GM19455 (cell line): ENCODE results near the gene ATP2A3.
A peak's percentile ranks its signal among the peaks of the same experiment; 100 is the strongest.

Experiments used
- ATAC-seq: cut with Tn5 transposase; IDR thresholded peaks from one replicate; pipeline ENCODE4 v1.9.1; 2021; ENCODE audit not compliant: unreplicated experiment

The ATP2A3 gene

DNA sequence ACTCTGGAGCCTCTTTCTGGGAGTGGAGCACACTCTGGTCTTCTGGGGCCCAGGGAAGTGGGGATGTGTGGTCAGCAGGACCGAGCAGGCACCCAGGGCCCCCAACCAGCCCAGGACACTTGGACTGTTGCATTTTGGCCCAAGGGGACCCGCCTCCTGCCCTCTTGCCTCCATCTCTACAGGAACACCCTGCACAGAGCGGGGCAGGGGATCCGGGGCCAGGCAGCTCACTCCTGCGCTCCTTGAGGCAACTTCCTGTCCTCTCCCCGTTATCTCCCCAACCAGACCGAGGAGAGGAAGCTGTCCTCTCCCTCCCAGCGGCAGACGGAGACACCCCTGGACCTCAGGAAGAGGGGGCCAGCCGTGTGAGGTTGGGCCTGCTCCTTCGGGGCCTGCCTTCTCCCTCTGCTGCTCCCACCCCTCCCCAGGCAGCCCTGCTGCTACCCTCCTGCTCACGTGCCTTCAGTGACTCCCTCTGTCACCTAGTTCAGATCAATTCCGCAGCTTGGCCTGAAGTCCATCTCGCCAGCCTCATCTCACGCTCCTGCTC, 10.0 kb upstream of the ATP2A3 start:
- ATAC-seq: no peak

GRCh38 chr17:3973495-3974137, 9.4 kb upstream of the ATP2A3 start:
- no peak for ATAC-seq

- ATAC-seq: no peak
These were observed 8.7 kb upstream of the ATP2A3 start for GRCh38 chr17:3972931-3973330.

DNA sequence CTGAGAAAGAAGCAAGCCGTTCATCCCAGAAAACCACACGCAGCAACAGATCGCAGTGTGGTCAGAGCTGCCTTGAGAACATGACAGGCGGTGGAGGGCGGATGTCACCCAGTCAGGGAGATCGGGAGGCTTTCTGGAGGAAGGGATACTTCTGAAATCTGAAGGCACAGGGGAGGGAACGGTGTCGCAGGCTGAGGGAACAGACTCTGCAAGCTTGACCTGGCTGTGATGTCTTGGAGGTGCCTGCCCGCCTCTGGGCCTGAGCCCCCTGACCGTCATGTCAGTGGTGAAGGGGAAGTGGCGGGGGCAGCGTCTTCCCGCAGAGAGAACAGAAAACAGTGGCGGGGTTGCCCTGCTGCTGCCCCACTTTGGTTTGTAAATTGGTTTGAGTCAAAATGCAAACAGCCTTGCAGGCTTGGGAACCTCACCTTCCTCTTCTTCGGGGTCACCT, 8.1 kb upstream of the ATP2A3 start:
- ATAC-seq: no peak

DNA sequence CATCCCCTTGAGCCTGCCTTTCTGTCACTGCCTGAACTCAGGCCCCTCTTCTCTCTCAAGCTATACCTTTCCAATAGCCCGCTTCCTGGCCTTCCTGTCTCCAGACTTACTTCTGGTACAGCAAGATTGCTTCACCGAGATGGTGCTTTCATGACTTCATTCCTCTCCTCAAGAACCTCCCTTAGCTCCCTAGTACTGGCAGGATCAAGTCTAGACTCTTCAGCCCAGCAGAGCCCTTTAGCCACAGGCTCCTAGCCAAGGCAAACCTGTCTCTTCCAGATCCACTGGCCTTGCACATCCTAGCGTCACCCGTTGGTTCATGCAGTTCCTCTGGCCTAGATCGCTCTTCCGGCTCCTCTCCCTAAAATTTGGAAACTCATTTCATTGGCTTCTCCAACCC, 6.4 kb upstream of the ATP2A3 start:
- no peak for ATAC-seq

GRCh38 chr17:3969963-3970362, 5.7 kb upstream of the ATP2A3 start:
- no peak for ATAC-seq

- ATAC-seq: no peak
These were observed 4.8 kb upstream of the ATP2A3 start for GRCh38 chr17:3968886-3969524.

DNA sequence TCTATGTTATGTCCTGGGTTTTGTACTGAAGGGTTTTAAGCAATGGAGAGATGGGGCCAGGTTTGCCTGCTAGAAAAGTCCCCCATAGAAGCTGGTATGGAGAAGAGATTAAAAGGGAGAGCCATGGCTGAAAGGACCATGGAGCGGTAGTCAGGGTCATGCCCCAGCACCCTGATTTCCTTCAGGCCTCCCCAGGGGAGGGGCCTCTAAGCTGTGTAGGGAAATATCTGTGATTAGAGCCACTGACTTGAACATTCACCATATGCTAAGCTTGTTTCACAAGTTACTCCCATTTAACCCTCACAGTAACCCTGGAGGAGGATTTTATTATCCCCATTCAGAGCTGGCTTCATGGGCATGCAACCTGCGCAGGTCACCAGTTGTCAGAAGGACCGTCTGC, 3.8 kb upstream of the ATP2A3 start:
- ATAC-seq: no peak

GRCh38 chr17:3966720-3967363, 2.6 kb upstream of the ATP2A3 start:
- no peak for ATAC-seq

DNA sequence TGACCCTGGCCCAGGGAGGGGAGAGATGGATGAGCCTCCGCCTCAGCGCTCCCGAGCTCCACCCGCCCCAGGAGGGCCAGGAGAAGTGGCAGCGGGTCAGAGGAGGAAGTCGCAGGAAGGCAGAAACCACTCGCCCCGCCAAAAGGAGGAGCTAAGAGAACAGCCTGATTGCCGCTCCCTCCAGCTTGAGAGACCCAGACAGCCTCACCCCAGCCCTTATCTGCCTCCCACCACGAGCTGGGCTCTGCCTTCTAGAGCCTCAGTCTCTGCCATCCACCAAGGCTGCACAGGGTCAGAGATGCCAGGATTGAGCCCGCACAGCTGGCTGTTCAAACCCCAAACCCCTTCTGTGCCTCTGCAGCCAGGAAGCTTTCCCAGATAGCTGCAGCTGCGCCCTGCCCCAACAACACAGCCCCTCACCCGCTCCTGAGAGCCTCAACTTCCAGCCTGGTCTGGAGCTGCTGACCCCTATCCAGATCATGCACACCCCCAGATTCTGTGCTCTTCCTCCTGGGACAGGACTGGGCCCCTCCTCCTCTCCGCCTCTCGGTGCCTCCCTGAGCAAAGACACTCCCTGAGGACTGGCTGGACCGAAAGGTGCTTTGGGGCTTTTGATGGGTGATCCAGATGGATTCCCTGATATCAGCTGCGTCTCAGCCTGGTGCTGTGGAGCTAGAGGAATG, 1.0 kb upstream of the ATP2A3 start:
- ATAC-seq: peak; percentile 38

- peak; percentile 25 for ATAC-seq
These were observed 718 bp downstream of the ATP2A3 start for GRCh38 chr17:3963237-3964201.

DNA sequence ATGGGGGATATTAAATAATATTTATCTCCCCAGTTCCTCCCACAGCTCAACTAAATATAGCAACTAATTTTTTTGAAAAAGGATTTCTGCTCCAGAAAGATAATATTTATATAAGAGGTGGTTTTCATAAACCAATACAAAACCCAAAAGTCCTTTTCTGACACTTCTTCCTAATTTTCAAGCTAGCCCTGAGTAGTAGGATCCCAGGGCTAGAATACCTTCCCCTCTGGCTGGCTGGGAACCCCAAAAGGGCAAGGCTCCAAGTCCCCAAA, 1.3 kb downstream of the ATP2A3 start:
- ATAC-seq: no peak

DNA sequence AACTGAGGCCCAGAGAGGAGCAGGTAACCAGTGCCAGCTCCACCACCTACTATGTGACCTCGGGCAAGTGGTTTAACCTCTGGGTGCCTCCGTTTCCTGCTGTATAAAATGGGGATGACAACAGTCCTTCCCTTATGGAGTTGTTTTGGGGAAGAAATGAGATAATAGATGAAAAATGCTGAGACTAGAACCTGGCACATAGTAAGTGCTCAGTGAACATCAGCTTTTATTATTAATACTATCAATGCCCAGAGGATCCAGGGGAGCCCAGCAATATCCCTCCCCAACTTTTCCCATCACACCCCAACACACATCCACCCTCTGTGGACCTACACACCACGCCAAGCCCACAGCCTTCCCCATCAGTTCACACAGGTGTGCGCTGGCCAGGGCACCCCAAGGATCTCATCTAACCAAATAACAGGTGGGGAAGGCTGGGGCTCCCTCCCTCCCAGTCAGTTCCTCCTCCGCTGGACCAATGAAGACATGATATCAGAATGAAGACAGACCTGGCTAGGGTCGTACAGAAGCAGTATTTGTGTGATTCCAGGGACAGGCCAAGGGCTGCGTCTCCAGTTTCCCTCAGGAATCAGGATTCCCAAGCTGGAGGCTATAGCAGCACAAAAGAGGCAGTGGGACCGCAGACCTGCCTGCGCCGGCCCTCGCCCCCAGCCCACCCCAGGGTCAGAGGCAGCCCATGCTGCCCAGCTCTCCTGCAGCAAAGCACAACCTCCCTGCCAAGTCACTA, 1.8 kb downstream of the ATP2A3 start:
- no peak for ATAC-seq

DNA sequence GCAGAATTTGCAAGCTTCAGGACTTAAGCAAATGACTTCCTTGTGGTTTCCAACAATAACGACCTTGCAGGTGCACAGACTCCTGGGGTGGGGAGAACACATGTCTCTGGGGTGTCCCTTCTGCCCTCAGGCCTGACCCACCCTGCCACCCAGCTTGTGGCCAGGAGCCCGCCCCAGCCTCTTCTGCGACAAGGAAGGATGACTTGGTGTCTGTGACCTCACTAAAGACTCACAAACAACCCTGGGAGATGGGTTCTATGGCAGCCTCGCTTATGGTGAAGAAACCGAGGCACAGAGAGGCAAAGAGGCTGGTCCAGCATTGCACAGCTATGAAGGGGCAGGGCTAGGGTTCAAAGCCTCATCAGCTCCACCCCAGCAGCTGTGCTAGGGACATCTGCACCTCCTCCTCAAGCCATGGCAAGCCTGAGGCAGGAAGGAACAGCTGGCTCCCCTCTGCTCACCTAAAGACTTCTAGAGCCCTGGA, 2.6 kb downstream of the ATP2A3 start:
- ATAC-seq: no peak

DNA sequence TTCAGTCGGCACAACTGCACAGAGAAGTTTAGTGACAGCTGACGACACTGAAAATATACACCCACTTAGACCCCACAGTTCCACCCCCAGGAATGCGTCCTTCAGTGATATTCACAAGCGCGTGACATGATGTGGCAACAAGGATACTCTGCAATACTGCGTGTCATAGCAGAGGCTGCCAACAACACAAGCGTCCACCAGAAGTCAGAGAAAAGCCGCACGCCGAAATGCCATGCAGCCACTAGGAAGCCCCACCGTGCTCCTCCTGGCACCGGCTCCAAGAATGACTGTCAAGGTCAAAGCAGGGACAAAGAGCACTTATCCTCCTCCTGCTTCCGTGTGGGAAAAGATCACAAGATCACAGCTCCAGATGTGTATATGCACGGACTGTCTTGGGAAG, 3.5 kb downstream of the ATP2A3 start:
- ATAC-seq: no peak

DNA sequence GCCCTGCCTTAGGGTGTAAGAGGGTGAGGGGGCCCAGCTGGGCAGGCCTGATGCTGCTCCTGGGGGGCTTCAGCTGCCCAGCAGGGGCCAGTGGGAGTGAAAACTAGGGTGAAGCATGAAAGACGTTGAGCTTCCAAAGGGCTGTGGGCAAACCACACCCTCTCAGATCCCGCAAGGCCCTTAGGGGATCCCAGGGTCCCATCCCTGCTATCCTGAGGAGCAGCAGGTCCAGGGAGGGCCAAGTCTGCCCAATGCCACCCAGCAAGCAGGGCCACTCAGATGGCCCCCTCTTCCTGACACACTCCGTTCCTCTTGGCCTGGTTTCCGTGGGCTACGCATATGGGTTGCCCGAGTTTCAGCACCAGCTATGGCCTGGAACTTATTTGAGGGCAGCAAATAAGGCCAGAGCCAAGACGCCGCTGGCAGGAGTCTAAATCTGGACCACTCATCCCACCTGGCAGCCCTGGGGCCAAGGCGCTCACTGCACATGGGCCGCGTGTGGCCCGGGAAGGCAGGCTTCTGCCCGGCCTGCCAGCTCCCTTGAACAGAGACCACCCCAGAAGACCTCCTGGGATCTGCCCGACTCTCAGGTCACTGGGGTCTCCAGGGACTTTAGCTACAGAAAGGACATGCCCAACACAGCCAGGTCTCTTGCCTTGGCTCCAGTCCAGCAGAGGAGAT, 4.2 kb downstream of the ATP2A3 start:
- ATAC-seq: no peak

GRCh38 chr17:3959295-3959899, 4.8 kb downstream of the ATP2A3 start:
- no peak for ATAC-seq

DNA sequence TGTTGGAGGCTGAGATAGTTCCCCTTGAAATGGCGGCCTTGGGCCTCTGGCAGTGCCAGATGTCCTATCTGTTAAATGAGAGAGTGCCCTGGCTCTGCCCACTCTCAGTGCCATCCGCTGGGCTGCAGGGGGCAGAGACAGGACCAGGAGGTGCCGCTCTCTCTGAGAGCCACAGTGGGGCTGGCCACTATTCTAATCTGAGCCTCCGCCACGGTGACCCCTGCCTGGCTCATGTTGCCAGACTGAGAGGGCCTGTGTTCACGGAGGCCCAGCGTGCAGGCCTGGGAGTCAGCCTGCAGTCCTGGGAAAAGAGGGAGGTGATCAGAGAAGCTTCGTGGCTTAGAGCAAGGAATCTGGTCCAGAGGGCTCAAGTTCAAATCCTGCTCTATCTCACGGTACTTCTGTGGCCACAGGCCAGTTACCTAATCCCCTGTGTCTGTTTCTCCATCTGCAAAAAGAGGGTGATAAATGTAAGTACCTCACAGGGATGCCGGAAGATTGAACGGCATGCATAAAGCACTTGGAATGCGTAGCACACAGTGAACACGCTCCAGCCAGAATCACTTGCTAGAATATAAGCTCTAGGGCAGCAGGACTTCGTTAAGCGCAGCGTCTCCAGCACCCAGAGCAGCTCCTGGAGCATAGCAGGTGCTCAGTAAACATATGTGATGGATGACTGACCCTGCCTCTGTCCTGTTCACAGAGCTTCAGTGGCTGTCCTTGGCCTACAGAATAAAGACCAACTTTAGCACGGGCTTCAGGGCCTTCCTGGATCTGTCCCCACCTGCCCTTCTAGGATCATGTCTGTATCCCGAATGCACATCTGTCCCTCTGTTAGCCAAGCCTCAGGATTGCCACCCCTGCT, 6.3 kb downstream of the ATP2A3 start:
- no peak for ATAC-seq
